Upper lobe of left lung (tissue), 6 donors: ENCODE data around the gene PRKCA. TPM values are rescaled to one million over a fixed set of nuclear protein-coding genes. Genes with fewer than 3 reads are reported as not detected.

Experiments used
- ATAC-seq, 2 donors: fragments of 200-7000 bp; cut with Tn5 transposase; one replicate each; pipeline ENCODE4 v1.9.1; 2022; ENCODE audit warnings: mild to moderate bottlenecking in 2 of 2, moderate library complexity in 2 of 2; ENCODE audit not compliant: low FRiP score in 2 of 2
- DNase-seq, 2 donors: peaks; one replicate each; pipeline ENCODE4 v3.0.0-alpha.2; 2019 to 2020
- H3K27ac ChIP-seq, 4 donors: fragments of 200-600 bp; sonication (generic); one replicate each; pipeline ENCODE4 v1.5.1; 2016 to 2019
- H3K27me3 ChIP-seq, 4 donors: fragments of 200-600 bp; sonication (generic); one replicate each; pipeline ENCODE4 v1.5.1; 2017 to 2019
- H3K36me3 ChIP-seq, 4 donors: fragments of 200-600 bp; sonication (generic); one replicate each; pipeline ENCODE4 v1.5.1; 2016 to 2019
- H3K4me1 ChIP-seq, 4 donors: fragments of 200-600 bp; sonication (generic); one replicate each; pipeline ENCODE4 v1.5.1; 2018 to 2019
- H3K4me3 ChIP-seq, 4 donors: fragments of 200-600 bp; sonication (generic); one replicate each; pipeline ENCODE4 v1.5.1; 2017 to 2019; ENCODE audit warnings: mild to moderate bottlenecking in 2 of 4, moderate library complexity in 1 of 4
- H3K9me3 ChIP-seq, 4 donors: fragments of 200-600 bp; sonication (generic); one replicate each; pipeline ENCODE4 v1.5.1; 2018 to 2019
- EP300 ChIP-seq, 4 donors: sonication (generic); formaldehyde crosslinking; IDR thresholded peaks; one replicate each; pipeline ENCODE4 v1.5.1; 2017; ENCODE audit warnings: antibody characterized with exemption in 4 of 4, control low read depth in 2 of 4
- POLR2A ChIP-seq, 4 donors: fragments of 450-650 bp; IDR thresholded peaks; one replicate each; pipeline ENCODE4 v1.5.1; 2016 to 2017; ENCODE audit warnings: antibody characterized with exemption in 4 of 4, mild to moderate bottlenecking in 2 of 4
- POLR2AphosphoS5 ChIP-seq, 2 donors: sonication (generic); formaldehyde crosslinking; IDR thresholded peaks; one replicate each; pipeline ENCODE4 v1.5.1; 2017; ENCODE audit warnings: antibody characterized with exemption in 2 of 2
- WGBS, 2 donors: methylation state at CpG; one replicate each; pipeline ENCODE4 v1.1.5; 2017 to 2018; 5-methylcytosine and 5-hydroxymethylcytosine counted together
- total RNA-seq, 6 donors: library from RNA; depleted of rRNA in 4 of 6; stranded (reverse); fragments of >200 nt in 4 of 6; gene quantifications; one replicate each; pipeline versions ENCODE4 v1.1.0 to v1.2.1, GENCODE V29; 2016 to 2021
- TF ChIP-seq, protein P1 (sequence below), 6 experiments: fragments of 450-650 bp in 4 of 6; fragments of 200-600 bp in 2 of 6; sonication (generic) in 2 of 6; IDR thresholded peaks; one replicate each; pipeline ENCODE4 v1.5.1; 2016 to 2019; ENCODE audit warnings: antibody characterized with exemption in 6 of 6
- donor health status: DM: no; HTN: no; CAD: no; lungs with moderate emphysema.
- donor health status: DM: no; HTN: yes; CAD: no; lungs with severe emphysema.

Gene PRKCA
- total RNA-seq, 6 donors from 2014 or later = 10.9 to 29.3 (median 18.0) TPM

DNA sequence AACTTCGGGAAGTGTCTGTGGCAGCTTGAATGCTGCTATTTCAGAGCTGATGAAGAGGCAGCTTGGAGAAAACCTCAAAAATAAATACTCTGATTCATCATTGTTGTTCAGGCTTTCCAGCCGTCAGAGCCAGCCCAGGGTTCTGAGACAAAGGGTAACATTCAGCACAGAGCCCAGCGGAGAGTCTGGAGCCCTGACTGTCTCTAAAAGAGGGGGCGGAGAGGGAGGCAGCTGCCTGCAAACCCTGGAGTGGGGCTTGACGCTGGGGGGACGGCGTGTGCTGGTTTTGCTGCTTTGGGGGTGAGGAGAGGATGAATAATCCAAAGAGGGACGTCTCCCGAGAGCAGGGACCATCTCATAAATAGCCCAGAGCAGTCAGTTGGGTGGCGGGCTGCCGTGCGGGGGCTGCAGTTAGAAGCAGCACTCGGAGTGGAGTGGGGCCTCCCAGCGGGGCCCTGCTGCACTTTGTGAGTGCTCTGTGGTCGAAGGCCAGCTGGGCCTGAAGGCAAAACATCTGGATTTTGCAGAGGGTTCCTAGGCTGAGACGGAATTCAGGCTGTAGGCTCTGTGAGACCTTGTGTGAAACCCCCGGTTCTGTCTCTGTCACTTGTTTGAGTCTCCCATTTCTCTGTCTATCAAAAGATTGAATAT lies 237.8 kb downstream of the PRKCA start:
- no peak for TF ChIP-seq POLR2AphosphoS5 (IDR thresholded peaks at IDR 0.05)
- no peak for TF ChIP-seq POLR2A (IDR thresholded peaks at IDR 0.05)
- TF ChIP-seq, protein P1, sequence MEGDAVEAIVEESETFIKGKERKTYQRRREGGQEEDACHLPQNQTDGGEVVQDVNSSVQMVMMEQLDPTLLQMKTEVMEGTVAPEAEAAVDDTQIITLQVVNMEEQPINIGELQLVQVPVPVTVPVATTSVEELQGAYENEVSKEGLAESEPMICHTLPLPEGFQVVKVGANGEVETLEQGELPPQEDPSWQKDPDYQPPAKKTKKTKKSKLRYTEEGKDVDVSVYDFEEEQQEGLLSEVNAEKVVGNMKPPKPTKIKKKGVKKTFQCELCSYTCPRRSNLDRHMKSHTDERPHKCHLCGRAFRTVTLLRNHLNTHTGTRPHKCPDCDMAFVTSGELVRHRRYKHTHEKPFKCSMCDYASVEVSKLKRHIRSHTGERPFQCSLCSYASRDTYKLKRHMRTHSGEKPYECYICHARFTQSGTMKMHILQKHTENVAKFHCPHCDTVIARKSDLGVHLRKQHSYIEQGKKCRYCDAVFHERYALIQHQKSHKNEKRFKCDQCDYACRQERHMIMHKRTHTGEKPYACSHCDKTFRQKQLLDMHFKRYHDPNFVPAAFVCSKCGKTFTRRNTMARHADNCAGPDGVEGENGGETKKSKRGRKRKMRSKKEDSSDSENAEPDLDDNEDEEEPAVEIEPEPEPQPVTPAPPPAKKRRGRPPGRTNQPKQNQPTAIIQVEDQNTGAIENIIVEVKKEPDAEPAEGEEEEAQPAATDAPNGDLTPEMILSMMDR (IDR thresholded peaks at IDR 0.05) = no peak
- TF ChIP-seq EP300 (IDR thresholded peaks at IDR 0.05) = no peak
- 63 to 68% methylated on average over 16 to 17 of the region's 17 CpGs for WGBS, 2 donors
- DNase-seq (peak in 1 of 2 donors; percentile 73), ATAC-seq (peak; percentile 70 to 77)
- Histone ChIP-seq H3K36me3 (no peaks in the 10 kb centered on the region), H3K27me3 (no peaks in the 10 kb centered on the region), H3K4me1 (peaks cover 0 to 8% (median 4%) of the 10 kb centered on the region in 4 donors), H3K4me3 (no peak overlapping the region), H3K27ac (peak overlapping the region in 3 of 4 donors; percentile 32 to 47 (median 46)), H3K9me3 (no peaks in the 10 kb centered on the region)

DNA sequence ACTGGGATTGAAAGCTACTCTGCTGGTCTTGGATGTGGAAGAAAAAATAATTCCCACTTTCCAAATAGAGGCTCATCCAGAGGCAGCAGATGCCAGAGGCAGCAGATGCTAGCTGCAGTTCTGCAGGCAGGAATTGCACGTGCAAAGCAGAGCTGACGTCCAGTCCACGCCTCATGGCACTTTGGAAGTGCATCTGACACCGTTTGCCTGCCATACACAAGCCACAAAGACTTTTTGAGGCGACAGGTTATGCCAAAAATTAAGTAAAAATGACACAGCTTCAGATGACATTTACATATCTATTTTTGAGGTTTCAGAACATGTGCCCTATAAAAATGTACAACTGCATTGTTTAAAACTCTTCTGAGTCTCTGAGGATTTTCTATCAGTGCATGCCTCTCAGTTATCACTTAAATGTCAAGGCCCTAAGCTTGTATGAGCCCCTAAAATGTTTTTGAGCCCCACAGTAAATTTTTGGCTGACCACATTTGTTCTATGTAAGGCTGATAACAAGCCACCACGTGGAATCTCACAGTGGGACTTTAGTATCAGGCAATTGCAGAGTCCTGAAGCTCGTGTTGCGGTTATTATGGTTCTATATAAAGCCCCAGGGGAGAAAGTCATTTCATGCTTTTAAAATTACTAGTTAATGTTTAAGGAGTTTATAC lies 239.2 kb downstream of the PRKCA start:
- Histone ChIP-seq H3K4me3 (no peak overlapping the region), H3K36me3 (no peaks in the 10 kb centered on the region), H3K9me3 (peaks cover 0 to 5% (median 0%) of the 10 kb centered on the region in 4 donors), H3K27me3 (no peaks in the 10 kb centered on the region), H3K4me1 (peaks cover 0 to 8% (median 4%) of the 10 kb centered on the region in 4 donors), H3K27ac (no peak overlapping the region)
- WGBS, 2 donors = 65 to 67% methylated on average over 8 of the region's 8 CpGs
- no peak for ATAC-seq
- DNase-seq = no peak
- no peak for TF ChIP-seq EP300 (IDR thresholded peaks at IDR 0.05)
- TF ChIP-seq POLR2A (IDR thresholded peaks at IDR 0.05) = no peak
- TF ChIP-seq, protein P1 (IDR thresholded peaks at IDR 0.05) = no peak
- no peak for TF ChIP-seq POLR2AphosphoS5 (IDR thresholded peaks at IDR 0.05)

DNA sequence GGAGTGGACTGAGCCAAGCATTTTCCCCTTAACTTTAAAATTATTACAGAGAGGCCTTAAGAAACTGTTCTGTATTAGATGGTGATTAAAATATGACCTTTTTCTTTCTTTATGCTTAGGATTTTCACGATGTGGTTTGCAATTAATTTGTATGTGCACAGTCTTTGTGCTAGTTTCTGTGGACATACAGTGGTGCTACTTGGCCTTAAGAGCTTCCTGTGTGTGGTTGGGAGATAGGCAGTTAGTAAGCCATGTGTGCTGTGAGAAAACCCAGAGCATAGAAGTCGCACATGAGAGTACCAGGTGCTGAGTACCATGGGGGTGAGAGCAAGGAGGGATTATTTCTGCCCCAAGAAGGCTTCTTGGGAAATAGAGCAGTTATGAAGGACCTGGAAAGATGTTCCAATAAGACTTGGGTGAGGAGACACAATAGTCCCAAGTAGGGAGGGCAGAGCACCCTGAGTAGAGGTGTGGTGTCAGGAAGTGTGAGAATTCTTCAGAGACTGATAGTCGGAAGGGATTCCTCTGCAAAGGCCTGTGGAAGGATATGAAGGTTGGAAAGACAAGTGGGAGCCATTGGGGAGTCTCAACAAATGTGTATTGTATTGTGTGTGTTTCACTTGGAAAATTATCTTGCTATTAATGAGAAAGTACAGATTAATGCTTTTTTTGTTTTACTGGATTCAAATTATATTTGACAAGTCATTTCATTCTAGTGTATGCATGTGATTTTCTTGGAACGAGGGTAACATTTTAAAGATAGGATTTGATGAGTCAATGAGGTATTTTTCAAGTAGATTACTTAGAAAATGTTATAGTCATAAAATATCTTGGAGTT lies 239.9 kb downstream of the PRKCA start:
- TF ChIP-seq, protein P1 (IDR thresholded peaks at IDR 0.05) = no peak
- TF ChIP-seq POLR2A (IDR thresholded peaks at IDR 0.05) (no peak), POLR2AphosphoS5 (IDR thresholded peaks at IDR 0.05) (no peak), EP300 (IDR thresholded peaks at IDR 0.05) (no peak)
- Histone ChIP-seq H3K9me3 (peaks cover 0 to 5% (median 0%) of the 10 kb centered on the region in 4 donors), H3K4me3 (no peak overlapping the region), H3K4me1 (peaks cover 0 to 12% (median 4%) of the 10 kb centered on the region in 4 donors), H3K36me3 (no peaks in the 10 kb centered on the region), H3K27me3 (no peaks in the 10 kb centered on the region), H3K27ac (no peak overlapping the region)
- WGBS, 2 donors = 62 to 75% methylated on average over 4 of the region's 4 CpGs
- DNase-seq (no peak), ATAC-seq (peak in 1 of 2 donors; percentile 44)

DNA sequence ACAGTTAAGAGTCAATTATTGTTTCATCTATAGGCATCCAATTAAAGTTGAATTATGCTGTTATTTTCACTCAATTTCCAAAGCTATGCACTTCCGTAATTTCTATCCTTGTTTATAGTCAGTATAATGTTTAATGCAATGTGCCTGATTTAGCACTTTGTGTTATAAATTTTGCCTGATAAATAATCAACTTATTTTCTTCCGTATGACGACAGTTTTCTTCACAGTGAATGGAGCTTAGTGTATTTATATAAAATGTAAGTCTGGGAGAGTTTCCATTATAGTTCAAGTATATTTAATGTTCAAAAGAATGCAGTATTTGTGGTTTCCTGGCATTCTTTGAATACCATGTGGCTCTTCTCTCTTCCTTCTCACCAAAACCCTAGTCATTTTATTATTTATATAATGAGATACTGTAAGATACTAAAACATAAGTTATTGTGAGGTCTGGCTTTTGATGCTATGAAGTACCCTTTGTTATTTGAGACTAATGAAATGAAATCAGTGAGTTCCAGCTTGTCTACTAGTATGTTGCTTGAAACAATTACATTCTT lies 240.6 kb downstream of the PRKCA start:
- peaks cover 0 to 5% (median 0%) of the 10 kb centered on the region in 4 donors for H3K9me3 ChIP-seq
- H3K4me3 ChIP-seq = no peak overlapping the region
- 66 to 80% methylated on average over 3 of the region's 3 CpGs for WGBS, 2 donors
- peaks cover 4 to 19% (median 7%) of the 10 kb centered on the region in 4 donors for H3K4me1 ChIP-seq
- DNase-seq = no peak
- H3K27me3 ChIP-seq = no peaks in the 10 kb centered on the region
- TF ChIP-seq EP300 (IDR thresholded peaks at IDR 0.05) (no peak), POLR2A (IDR thresholded peaks at IDR 0.05) (no peak), POLR2AphosphoS5 (IDR thresholded peaks at IDR 0.05) (no peak)
- TF ChIP-seq, protein P1 (IDR thresholded peaks at IDR 0.05) = no peak
- H3K27ac ChIP-seq = no peak overlapping the region
- no peaks in the 10 kb centered on the region for H3K36me3 ChIP-seq
- no peak for ATAC-seq
